GM23338 (cell line): ENCODE measurements around the gene MAP2K1. TPM values are rescaled to one million over a fixed set of nuclear protein-coding genes. Genes with fewer than 3 reads are reported as not detected.

Experiments used
- ATAC-seq: fragments of 200-7000 bp; cut with Tn5 transposase; 3 replicates; pipeline ENCODE4 v1.9.1; 2020
- DNase-seq: peaks from one replicate; pipeline ENCODE4 v3.0.0-alpha.2; 2015; ENCODE audit warnings: low spot score
- H2AFZ ChIP-seq: fragments of 200-600 bp; sonication (generic); 2 replicates; pipeline ENCODE4 v1.8.0; 2016; ENCODE audit warnings: antibody characterized with exemption, mild to moderate bottlenecking, moderate library complexity
- H3F3A ChIP-seq: fragments of 200-600 bp; sonication (generic); replicated peaks from 2 replicates; pipeline ENCODE4 v1.8.0; 2017; ENCODE audit warnings: antibody characterized with exemption, mixed run types, low read depth
- H3K27ac ChIP-seq: fragments of 200-600 bp; sonication (generic); 2 replicates; pipeline ENCODE4 v1.6.1; 2016; ENCODE audit warnings: low read depth
- H3K27me3 ChIP-seq: fragments of 200-600 bp; sonication (generic); 2 replicates; pipeline ENCODE4 v1.8.0; 2016; ENCODE audit warnings: mild to moderate bottlenecking, mixed run types, moderate library complexity; ENCODE audit not compliant: insufficient read depth
- H3K36me3 ChIP-seq: fragments of 200-600 bp; sonication (generic); 2 replicates; pipeline ENCODE4 v1.8.0; 2016; ENCODE audit warnings: mild to moderate bottlenecking; ENCODE audit not compliant: insufficient read depth
- H3K4me1 ChIP-seq: fragments of 200-600 bp; sonication (generic); 2 replicates; pipeline ENCODE4 v1.8.0; 2016; ENCODE audit warnings: mild to moderate bottlenecking, moderate library complexity; ENCODE audit not compliant: insufficient read depth
- H3K4me2 ChIP-seq: fragments of 200-600 bp; sonication (generic); 2 replicates; pipeline ENCODE4 v1.7.1; 2017; ENCODE audit warnings: mixed run types
- H3K4me3 ChIP-seq: fragments of 200-600 bp; sonication (generic); 2 replicates; pipeline ENCODE4 v1.6.1; 2016; ENCODE audit warnings: mixed run types
- H3K79me2 ChIP-seq: fragments of 200-600 bp; sonication (generic); replicated peaks from 2 replicates; pipeline ENCODE4 v1.8.0; 2017; ENCODE audit warnings: mild to moderate bottlenecking; ENCODE audit not compliant: insufficient read depth
- H3K9me2 ChIP-seq: fragments of 200-600 bp; sonication (generic); 2 replicates; pipeline ENCODE4 v1.8.0; 2017; ENCODE audit not compliant: insufficient read depth
- H4K20me1 ChIP-seq: fragments of 200-600 bp; sonication (generic); replicated peaks from 2 replicates; pipeline ENCODE4 v1.8.0; 2017; ENCODE audit warnings: mild to moderate bottlenecking; ENCODE audit not compliant: insufficient read depth
- H3K27ac Mint-ChIP-seq: 2 replicates; pipeline ENCODE4 v1.8.0; 2020; ENCODE audit warnings: inconsistent platforms, mild to moderate bottlenecking, moderate library complexity, mixed read lengths
- H3K27me3 Mint-ChIP-seq: 3 replicates; pipeline ENCODE4 v1.8.0; 2022; ENCODE audit warnings: low read depth, mild to moderate bottlenecking, moderate library complexity, mixed read lengths, inconsistent platforms; ENCODE audit not compliant: insufficient read depth, poor library complexity
- H3K36me3 Mint-ChIP-seq: 3 replicates; pipeline ENCODE4 v1.8.0; 2021; ENCODE audit warnings: low read depth, mild to moderate bottlenecking, inconsistent platforms, moderate library complexity, mixed read lengths
- H3K4me1 Mint-ChIP-seq: 3 replicates; pipeline ENCODE4 v1.8.0; 2020; ENCODE audit warnings: mild to moderate bottlenecking, inconsistent platforms, mixed read lengths
- H3K4me3 Mint-ChIP-seq: 3 replicates; pipeline ENCODE4 v1.8.0; 2021; ENCODE audit warnings: moderate library complexity, mild to moderate bottlenecking, inconsistent platforms, mixed read lengths
- H3K9me3 Mint-ChIP-seq: 3 replicates; pipeline ENCODE4 v1.8.0; 2020; ENCODE audit warnings: moderate library complexity, mild to moderate bottlenecking, inconsistent platforms, mixed read lengths
- CTCF ChIP-seq, 2 experiments: fragments of 200-600 bp in 1 of 2; sonication (generic) in 1 of 2; conservative IDR thresholded peaks; 2 replicates each; pipeline versions ENCODE4 v1.5.1 to v1.6.1; 2016 to 2017; ENCODE audit warnings: antibody characterized with exemption in 2 of 2, low read depth in 2 of 2, mild to moderate bottlenecking in 2 of 2, moderate library complexity in 1 of 2
- EZH2 ChIP-seq: fragments of 200-600 bp; sonication (generic); IDR thresholded peaks from one replicate; pipeline ENCODE4 v1.8.0; 2017; ENCODE audit warnings: antibody characterized with exemption, mild to moderate bottlenecking, low read depth; ENCODE audit not compliant: unreplicated experiment
- EZH2phosphoT487 ChIP-seq: fragments of 200-600 bp; sonication (generic); IDR thresholded peaks from one replicate; pipeline ENCODE4 v1.8.1; 2018; ENCODE audit warnings: antibody characterized with exemption; ENCODE audit not compliant: unreplicated experiment
- JUNB ChIP-seq: IDR thresholded peaks from one replicate; pipeline ENCODE4 v1.6.1; 2016; ENCODE audit warnings: antibody characterized with exemption; ENCODE audit not compliant: unreplicated experiment
- NANOG ChIP-seq: IDR thresholded peaks from 2 replicates; pipeline ENCODE4 v1.6.1; 2016; ENCODE audit warnings: antibody characterized with exemption, borderline replicate concordance
- POLR2AphosphoS5 ChIP-seq: IDR thresholded peaks from 2 replicates; pipeline ENCODE4 v1.6.1; 2016; ENCODE audit warnings: antibody characterized with exemption, low read depth
- REST ChIP-seq: IDR thresholded peaks from one replicate; pipeline ENCODE4 v1.6.1; 2018; ENCODE audit warnings: antibody characterized with exemption; ENCODE audit not compliant: unreplicated experiment
- ZNF331 ChIP-seq: fragments of 250-450 bp; sonication (Bioruptor Pico); IDR thresholded peaks from 2 replicates; pipeline ENCODE4 v1.5.0; 2020; ENCODE audit warnings: low read depth, mild to moderate bottlenecking, moderate library complexity
- ZNF462 ChIP-seq: fragments of 250-450 bp; sonication (Bioruptor Pico); IDR thresholded peaks from 2 replicates; pipeline ENCODE4 v1.5.0; 2020; ENCODE audit warnings: mild to moderate bottlenecking, moderate library complexity
- polyA plus RNA-seq: library from polyadenylated mRNA; unstranded; fragments of >200 nt; fragmentation: Nextera tagmentation; extraction: Ambion mirVana; gene quantifications from 2 replicates; pipeline ENCODE4 v1.2.1, GENCODE V29; 2016
- total RNA-seq: library from RNA; depleted of rRNA; stranded (reverse); fragments of >200 nt; shearing (Covaris generic); gene quantifications from 2 replicates; pipeline ENCODE4 v1.2.3, GENCODE V29; 2014

The MAP2K1 gene
- total and polyA plus RNA-seq, 2 experiments from 2014 or later: 42.0 to 68.5 TPM

- TF ChIP-seq NANOG (no peak), EZH2 (no peak), POLR2AphosphoS5 (no peak)
These were observed 7.8 kb downstream of the MAP2K1 start (continued) for GRCh38 chr15:66394472-66394871.

- H3K9me3 Mint-ChIP-seq: no peaks in the 10 kb centered on the region
- H3F3A ChIP-seq: no peaks in the 10 kb centered on the region
- H4K20me1 ChIP-seq: peaks cover 17% of the 10 kb centered on the region; the same call in 1 of the 2 replicates
- no peak overlapping the region for H3K4me3 ChIP-seq
- TF ChIP-seq EZH2: no peak
- TF ChIP-seq REST: no peak
- TF ChIP-seq CTCF (conservative IDR thresholded peaks at IDR 0.05; ENCODE audit: low read depth in 2 of 2): 0 out of 4 replicates have a peak, but pooled peaks of 1 of the 2 experiments have one; percentile 7
- no peak overlapping the region for H3K27ac Mint-ChIP-seq
- H3K79me2 ChIP-seq: peaks cover 100% of the 10 kb centered on the region
- peaks cover 37% of the 10 kb centered on the region for H3K36me3 Mint-ChIP-seq
- 0 out of 2 replicates have a peak, but pooled peaks cover 5% of the 10 kb centered on the region for H3K36me3 ChIP-seq
- no peaks in the 10 kb centered on the region for H3K4me1 ChIP-seq
- peaks cover 4% of the 10 kb centered on the region for H3K27me3 Mint-ChIP-seq
- peak overlapping the region; percentile 43; the same call in 1 of the 2 replicates for H3K27ac ChIP-seq
- no peak overlapping the region for H3K4me3 Mint-ChIP-seq
- no peak overlapping the region for H2AFZ ChIP-seq
- H3K27me3 ChIP-seq: no peaks in the 10 kb centered on the region
- peaks cover 23% of the 10 kb centered on the region for H3K4me1 Mint-ChIP-seq
- no peaks in the 10 kb centered on the region for H3K9me2 ChIP-seq
- DNase-seq: no peak
- no peak for ATAC-seq
- no peak overlapping the region for H3K4me2 ChIP-seq
These were observed 8.2 kb downstream of the MAP2K1 start for GRCh38 chr15:66394915-66395314.

GRCh38 chr15:66399276-66399675 is 12.6 kb downstream of the MAP2K1 start:
- no peak overlapping the region for H3K27ac Mint-ChIP-seq
- H3K27ac ChIP-seq: no peak overlapping the region
- no peaks in the 10 kb centered on the region for H3K9me3 Mint-ChIP-seq
- H3K36me3 Mint-ChIP-seq: peaks cover 22% of the 10 kb centered on the region; the same call in 2 of the 3 replicates
- peaks cover 46% of the 10 kb centered on the region for H3K4me1 Mint-ChIP-seq
- no peaks in the 10 kb centered on the region; the same call in 1 of the 2 replicates for H3F3A ChIP-seq
- H3K4me3 Mint-ChIP-seq: no peak overlapping the region
- H3K36me3 ChIP-seq: 0 out of 2 replicates have a peak, but pooled peaks cover 5% of the 10 kb centered on the region
- no peak for DNase-seq
- peaks cover 29% of the 10 kb centered on the region for H3K4me1 ChIP-seq
- H3K4me2 ChIP-seq: no peak overlapping the region
- ATAC-seq: no peak
- H3K9me2 ChIP-seq: no peaks in the 10 kb centered on the region
- H2AFZ ChIP-seq: no peak overlapping the region
- H3K27me3 ChIP-seq: no peaks in the 10 kb centered on the region
- H3K4me3 ChIP-seq: no peak overlapping the region
- H3K27me3 Mint-ChIP-seq: peaks cover 9% of the 10 kb centered on the region
- H4K20me1 ChIP-seq: peaks cover 5% of the 10 kb centered on the region; the same call in 1 of the 2 replicates
- peaks cover 93% of the 10 kb centered on the region for H3K79me2 ChIP-seq
- TF ChIP-seq JUNB (no peak), ZNF331 (CRISPR knock-in tag) (no peak), NANOG (no peak), ZNF462 (CRISPR knock-in tag) (no peak), EZH2phosphoT487 (no peak)
